ENCODE data around the gene APOB.

Gene APOB

DNA sequence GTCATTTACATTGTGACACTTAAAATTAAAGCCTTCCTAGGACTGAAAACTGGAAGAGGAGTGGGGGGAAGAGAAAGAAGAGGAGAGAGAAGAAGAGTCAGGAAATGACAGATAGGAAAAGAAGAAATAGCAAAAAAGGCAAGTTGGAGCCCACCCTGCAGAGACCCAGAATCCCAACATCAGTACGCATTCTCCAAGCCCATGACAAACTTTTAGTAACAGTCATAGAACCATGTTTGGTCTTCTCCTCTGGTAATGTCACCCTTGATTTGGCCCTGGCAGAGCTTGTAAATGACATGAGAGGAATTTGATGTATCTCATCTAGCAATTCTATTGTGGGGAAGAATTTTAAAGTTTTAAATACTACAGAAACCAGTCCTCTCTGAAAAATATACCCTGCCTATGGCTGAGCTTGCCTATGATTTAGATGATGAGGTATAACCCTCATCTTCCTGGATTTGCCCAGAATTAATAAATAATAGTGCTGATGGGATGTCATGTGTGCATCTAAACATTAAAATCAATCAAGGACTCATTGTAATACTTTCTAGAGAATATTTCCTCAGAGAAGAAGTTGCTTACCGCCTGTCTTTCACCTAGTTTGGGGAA, 40.2 kb downstream of the APOB start:
- no peaks in the 10 kb centered on the region for H3K27me3 ChIP-seq (ENCODE audit: control insufficient read depth, insufficient read depth, low read length)
- no peak overlapping the region for H3K4me3 ChIP-seq (ENCODE audit: low read length)
- no peak overlapping the region for H3K9ac ChIP-seq (ENCODE audit: low read length)
- H3K36me3 ChIP-seq (ENCODE audit: control insufficient read depth, low read depth, low read length) = no peaks in the 10 kb centered on the region
- no peaks in the 10 kb centered on the region for H3K9me3 ChIP-seq (ENCODE audit: control insufficient read depth, low read depth, low read length)
- H3K27ac ChIP-seq (ENCODE audit: low read length) = no peak overlapping the region
- no peaks in the 10 kb centered on the region for H3K4me1 ChIP-seq (ENCODE audit: control insufficient read depth, low read depth, low read length)

DNA sequence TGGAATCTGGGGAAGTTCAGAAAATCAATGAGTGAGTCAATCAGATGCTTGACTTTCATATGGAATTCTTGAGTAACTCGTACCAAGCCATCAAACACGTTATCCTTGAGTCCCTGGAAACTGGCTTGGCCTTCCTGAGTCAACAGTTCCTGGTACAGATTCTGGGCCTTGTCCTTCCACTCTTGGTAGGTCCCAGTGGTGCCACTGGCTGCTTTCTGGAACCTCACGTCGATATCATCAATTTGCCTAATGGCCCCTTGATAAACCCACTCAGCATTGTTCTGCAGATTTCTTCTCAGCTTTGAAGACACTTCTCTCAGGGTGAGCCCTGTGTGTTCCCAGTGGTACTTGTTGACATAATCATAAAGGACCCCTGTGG, 41.1 kb downstream of the APOB start:
- Histone ChIP-seq H3K36me3 (ENCODE audit: control insufficient read depth, low read depth, low read length) (no peaks in the 10 kb centered on the region), H3K4me3 (ENCODE audit: low read length) (no peak overlapping the region), H3K4me1 (ENCODE audit: control insufficient read depth, low read depth, low read length) (no peaks in the 10 kb centered on the region), H3K9me3 (ENCODE audit: control insufficient read depth, low read depth, low read length) (no peaks in the 10 kb centered on the region), H3K27me3 (ENCODE audit: control insufficient read depth, insufficient read depth, low read length) (no peaks in the 10 kb centered on the region), H3K27ac (ENCODE audit: low read length) (no peak overlapping the region), H3K9ac (ENCODE audit: low read length) (no peak overlapping the region)

DNA sequence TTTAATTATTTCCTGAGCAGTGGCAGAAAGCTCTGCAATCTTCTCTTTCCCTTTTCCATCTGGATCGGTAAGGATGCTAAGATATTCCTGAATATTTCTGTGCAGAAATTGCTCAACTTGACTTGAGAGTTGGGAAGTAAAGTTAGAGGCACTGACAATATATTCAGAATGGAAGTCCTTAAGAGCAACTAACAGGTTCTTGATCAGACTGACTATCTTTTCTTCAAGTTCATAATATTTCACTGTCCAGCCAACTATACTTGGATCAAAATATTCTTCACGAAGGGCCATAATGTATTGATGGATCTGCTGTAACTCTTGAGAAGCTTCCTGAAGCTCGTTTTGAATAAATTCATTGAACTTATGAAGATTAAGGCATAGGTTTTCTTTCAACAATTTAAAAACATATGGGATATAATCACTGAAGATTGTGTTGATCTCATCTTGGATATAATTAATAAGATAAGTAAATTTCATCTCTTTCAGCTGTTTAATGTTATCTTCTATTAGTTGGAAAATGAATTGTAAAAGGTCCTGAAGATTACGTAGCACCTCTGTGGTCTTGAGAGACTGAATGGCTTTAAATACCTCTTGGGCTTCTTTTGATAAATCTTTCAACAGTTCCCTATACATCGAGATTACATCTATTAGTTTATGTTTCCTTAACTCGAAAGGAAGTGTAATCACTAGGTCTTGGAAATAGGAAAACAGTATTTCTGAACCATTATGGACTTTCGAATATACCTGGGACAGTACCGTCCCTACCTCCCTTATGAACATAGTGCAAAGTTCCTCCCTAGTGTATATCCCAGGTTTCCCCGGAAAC, 41.7 kb downstream of the APOB start:
- no peak overlapping the region for H3K4me3 ChIP-seq (ENCODE audit: low read length)
- no peaks in the 10 kb centered on the region for H3K27me3 ChIP-seq (ENCODE audit: control insufficient read depth, insufficient read depth, low read length)
- no peaks in the 10 kb centered on the region for H3K9me3 ChIP-seq (ENCODE audit: control insufficient read depth, low read depth, low read length)
- H3K9ac ChIP-seq (ENCODE audit: low read length) = no peak overlapping the region
- no peaks in the 10 kb centered on the region for H3K4me1 ChIP-seq (ENCODE audit: control insufficient read depth, low read depth, low read length)
- H3K27ac ChIP-seq (ENCODE audit: low read length) = no peak overlapping the region
- H3K36me3 ChIP-seq (ENCODE audit: control insufficient read depth, low read depth, low read length) = no peaks in the 10 kb centered on the region

DNA sequence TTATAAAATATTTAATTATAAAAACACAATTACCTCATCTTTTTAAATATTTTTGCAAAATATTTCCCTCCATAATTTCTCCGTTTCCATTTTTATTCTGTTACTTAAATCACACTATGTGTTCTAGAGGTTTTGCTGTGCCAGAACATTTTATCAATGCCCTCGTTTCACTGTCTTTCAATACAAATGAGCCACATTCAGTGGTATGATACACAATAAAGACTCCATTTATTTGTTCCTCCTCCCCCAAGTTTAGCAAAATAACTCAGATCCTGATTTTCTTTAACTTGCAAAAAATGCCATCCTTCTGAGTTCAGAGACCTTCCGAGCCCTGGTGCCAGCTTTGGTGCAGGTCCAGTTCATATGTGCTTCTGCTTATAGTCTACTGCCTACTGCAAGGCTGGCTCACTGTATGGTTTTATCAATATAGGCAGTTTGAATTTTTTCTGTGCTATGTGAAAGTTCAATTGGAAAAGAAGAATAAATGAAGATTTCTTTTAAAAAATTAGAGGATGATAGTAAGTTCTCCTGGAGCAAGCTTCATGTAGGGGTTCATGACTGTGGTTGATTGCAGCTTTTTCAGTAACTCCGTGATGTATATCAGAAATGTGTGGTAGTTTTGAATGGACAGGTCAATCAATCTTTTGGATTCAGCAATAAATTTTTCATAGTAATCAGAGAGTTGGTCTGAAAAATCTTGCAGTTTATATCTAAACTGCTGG, 42.5 kb downstream of the APOB start:
- Histone ChIP-seq H3K27ac (ENCODE audit: low read length) (no peak overlapping the region), H3K9me3 (ENCODE audit: control insufficient read depth, low read depth, low read length) (no peaks in the 10 kb centered on the region), H3K36me3 (ENCODE audit: control insufficient read depth, low read depth, low read length) (no peaks in the 10 kb centered on the region), H3K9ac (ENCODE audit: low read length) (no peak overlapping the region), H3K27me3 (ENCODE audit: control insufficient read depth, insufficient read depth, low read length) (no peaks in the 10 kb centered on the region), H3K4me1 (ENCODE audit: control insufficient read depth, low read depth, low read length) (no peaks in the 10 kb centered on the region), H3K4me3 (ENCODE audit: low read length) (no peak overlapping the region)

DNA sequence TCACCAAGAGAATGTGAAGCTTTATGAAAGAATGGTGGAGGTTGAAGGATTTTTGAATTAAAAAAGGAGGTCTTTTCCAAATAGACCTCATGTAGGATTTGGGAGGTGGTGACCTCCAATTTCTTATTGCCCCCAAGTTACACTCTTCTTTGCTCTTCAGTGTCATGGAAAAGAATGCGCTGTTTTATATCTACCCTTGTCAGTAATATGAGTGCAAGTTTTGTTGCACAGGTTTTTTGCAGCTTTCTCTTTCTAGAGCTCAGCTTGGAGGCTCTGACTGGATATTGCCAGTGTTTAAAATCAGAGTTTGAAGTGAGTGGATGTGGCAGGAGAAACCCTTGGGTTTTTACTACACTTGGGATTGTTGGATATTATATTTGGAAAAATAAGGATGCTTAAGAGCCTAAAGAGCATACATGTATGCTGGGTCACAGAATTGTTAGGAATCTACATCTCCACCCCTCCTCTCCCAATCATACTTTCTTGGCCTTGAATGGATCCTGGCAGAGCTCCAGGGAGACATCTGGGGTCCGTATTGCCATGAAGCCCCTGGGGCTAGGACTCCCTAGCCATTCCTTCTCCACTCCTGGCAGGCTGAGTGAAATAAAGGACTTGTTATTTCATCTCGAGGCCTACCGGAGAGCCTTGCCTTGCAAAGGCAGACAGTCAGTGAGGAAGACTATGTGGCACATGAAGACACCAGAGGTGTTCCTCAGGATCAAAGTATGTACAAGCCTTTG, 43.8 kb downstream of the APOB start:
- Histone ChIP-seq H3K9me3 (ENCODE audit: control insufficient read depth, low read depth, low read length) (no peaks in the 10 kb centered on the region), H3K9ac (ENCODE audit: low read length) (no peak overlapping the region), H3K36me3 (ENCODE audit: control insufficient read depth, low read depth, low read length) (no peaks in the 10 kb centered on the region), H3K4me1 (ENCODE audit: control insufficient read depth, low read depth, low read length) (no peaks in the 10 kb centered on the region), H3K27ac (ENCODE audit: low read length) (no peak overlapping the region), H3K4me3 (ENCODE audit: low read length) (no peak overlapping the region), H3K27me3 (ENCODE audit: control insufficient read depth, insufficient read depth, low read length) (no peaks in the 10 kb centered on the region)

DNA sequence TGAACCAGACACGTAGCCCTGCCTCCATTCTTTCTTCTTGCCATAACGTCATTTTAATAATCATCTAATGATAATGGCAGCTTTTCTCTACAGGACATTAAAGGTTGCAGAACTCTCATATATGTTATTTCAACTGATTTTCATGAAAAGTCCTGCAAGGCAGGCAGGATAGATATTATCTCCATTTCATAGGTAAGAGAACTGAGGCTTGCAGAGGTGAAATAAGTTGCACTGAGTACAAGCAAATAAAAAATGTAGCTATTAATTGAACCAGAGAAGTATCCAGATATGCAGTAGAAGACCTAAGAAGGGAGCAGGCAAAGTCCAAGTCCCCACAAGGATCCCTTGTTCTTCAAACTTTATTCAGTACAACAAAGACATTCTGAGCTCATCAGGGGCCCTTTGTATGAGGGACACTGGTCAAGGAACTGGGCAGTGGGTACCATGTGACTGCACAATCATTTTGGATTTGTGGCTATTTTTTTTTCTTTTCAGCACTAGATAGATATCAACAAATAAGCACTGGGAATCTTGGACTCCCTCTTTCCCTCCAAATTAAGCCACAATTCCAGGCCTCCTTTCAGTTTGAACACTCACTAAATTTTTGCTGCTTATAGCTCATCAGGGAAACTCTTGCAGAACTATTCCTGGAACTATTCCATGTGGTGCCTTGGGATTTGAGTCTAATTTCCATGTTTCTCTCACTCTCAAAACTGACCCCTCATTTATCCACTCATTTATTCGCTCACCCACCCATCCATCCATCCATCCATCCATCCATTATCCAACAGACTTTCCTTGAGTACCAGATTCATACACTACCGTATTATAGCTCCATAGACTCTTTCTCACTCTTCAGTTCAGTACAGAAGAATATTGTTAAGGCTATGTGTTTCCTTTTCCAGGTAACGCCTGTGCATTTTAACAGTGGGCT, 44.6 kb downstream of the APOB start:
- H3K36me3 ChIP-seq (ENCODE audit: control insufficient read depth, low read depth, low read length) = no peaks in the 10 kb centered on the region
- no peaks in the 10 kb centered on the region for H3K9me3 ChIP-seq (ENCODE audit: control insufficient read depth, low read depth, low read length)
- H3K9ac ChIP-seq (ENCODE audit: low read length) = no peak overlapping the region
- H3K27ac ChIP-seq (ENCODE audit: low read length) = no peak overlapping the region
- H3K4me3 ChIP-seq (ENCODE audit: low read length) = no peak overlapping the region
- no peaks in the 10 kb centered on the region for H3K27me3 ChIP-seq (ENCODE audit: control insufficient read depth, insufficient read depth, low read length)
- H3K4me1 ChIP-seq (ENCODE audit: control insufficient read depth, low read depth, low read length) = no peaks in the 10 kb centered on the region

DNA sequence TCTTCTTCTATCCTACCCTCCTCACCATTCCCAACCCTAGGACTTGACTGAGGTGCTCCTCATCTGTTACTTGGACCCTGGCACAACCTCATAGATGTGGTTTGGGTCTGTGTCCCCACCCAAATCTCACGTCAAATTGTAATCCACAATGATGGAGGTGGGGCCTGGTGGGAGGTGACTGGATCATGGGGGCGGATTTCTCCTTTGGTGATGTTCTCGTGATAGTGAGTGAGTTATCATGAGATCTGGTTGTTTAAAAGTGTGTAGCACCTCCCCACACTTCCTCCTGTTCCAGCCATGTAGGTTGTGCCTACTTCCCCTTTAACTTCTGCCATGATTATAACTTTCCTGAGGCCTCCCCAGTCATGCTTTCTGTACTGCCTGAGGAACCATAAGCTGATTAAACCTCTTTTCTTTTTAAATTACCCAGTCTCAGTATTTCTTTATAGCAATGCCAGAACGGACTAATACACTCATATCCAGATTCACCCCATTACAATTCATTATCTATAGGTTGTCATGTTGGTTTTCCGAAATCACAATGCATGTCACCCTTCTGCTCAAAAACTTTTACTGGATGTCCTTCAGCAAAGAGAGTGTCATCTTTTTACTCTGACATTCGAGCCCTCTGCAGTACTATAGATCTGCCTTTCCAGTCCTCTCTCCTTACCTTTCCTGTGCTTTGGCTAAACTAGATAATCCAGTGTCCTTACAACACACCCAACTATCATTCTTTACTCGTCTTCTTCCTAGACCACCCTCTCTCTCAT, 45.7 kb downstream of the APOB start:
- H3K36me3 ChIP-seq (ENCODE audit: control insufficient read depth, low read depth, low read length) = no peaks in the 10 kb centered on the region
- no peak overlapping the region for H3K4me3 ChIP-seq (ENCODE audit: low read length)
- H3K9ac ChIP-seq (ENCODE audit: low read length) = no peak overlapping the region
- no peaks in the 10 kb centered on the region for H3K27me3 ChIP-seq (ENCODE audit: control insufficient read depth, insufficient read depth, low read length)
- H3K27ac ChIP-seq (ENCODE audit: low read length) = no peak overlapping the region
- no peaks in the 10 kb centered on the region for H3K9me3 ChIP-seq (ENCODE audit: control insufficient read depth, low read depth, low read length)
- no peaks in the 10 kb centered on the region for H3K4me1 ChIP-seq (ENCODE audit: control insufficient read depth, low read depth, low read length)

DNA sequence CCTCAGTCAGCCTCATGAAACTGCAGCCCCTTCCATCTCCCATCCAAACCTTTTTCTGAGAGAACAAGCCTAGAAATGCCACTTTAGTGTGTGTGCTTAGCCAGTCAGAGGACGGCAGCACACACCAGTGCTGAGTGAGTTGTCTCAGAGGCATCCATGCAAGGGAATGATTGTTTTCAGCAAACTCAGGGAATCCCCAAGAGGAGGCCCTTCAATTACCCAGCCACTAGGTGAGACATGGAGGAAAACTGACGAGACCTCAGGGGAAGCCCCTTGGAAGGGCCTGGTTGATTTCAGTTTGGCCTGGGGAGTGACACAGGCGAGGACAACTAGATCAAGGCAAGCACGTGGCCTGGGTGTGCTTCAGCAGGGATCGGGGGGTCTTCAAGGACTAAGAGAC, 49.7 kb downstream of the APOB start:
- Histone ChIP-seq H3K27ac (ENCODE audit: low read length) (no peak overlapping the region), H3K9ac (ENCODE audit: low read length) (no peak overlapping the region), H3K36me3 (ENCODE audit: control insufficient read depth, low read depth, low read length) (no peaks in the 10 kb centered on the region), H3K27me3 (ENCODE audit: control insufficient read depth, insufficient read depth, low read length) (no peaks in the 10 kb centered on the region), H3K4me3 (ENCODE audit: low read length) (no peak overlapping the region), H3K4me1 (ENCODE audit: control insufficient read depth, low read depth, low read length) (no peaks in the 10 kb centered on the region), H3K9me3 (ENCODE audit: control insufficient read depth, low read depth, low read length) (no peaks in the 10 kb centered on the region)

DNA sequence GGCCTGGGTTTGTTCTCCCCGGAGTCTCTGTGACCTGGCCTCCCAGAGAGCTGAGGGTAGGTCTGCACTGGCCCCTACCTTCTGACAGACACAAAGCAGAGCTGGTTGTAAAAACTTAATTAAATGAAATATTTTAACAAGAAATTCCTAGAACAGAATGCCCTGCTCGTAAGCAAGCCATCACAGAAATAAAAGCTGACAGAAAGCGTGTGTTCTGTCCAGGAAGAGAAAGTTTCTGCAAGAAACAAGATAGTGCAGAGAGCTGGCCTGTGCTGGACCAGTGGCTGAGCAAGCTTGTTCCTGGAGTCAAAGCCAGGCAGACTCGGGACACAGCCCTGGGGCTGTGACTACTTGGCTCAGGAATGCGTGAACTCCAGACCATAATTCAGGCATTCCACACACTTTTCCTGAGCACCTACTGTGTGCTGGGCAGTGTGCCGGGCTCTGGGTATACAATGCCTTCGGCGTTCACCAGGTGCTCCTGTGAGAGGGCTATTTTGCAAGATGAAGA, 51.6 kb downstream of the APOB start:
- Histone ChIP-seq H3K27me3 (ENCODE audit: control insufficient read depth, insufficient read depth, low read length) (no peaks in the 10 kb centered on the region), H3K36me3 (ENCODE audit: control insufficient read depth, low read depth, low read length) (no peaks in the 10 kb centered on the region), H3K4me1 (ENCODE audit: control insufficient read depth, low read depth, low read length) (no peaks in the 10 kb centered on the region), H3K9me3 (ENCODE audit: control insufficient read depth, low read depth, low read length) (no peaks in the 10 kb centered on the region), H3K4me3 (ENCODE audit: low read length) (no peak overlapping the region), H3K9ac (ENCODE audit: low read length) (no peak overlapping the region), H3K27ac (ENCODE audit: low read length) (no peak overlapping the region)

All from iPS-18a (cell line).